PFSK-1 (cell line): ENCODE results near the gene PPP2R2C.

Source experiments
- POLR2AphosphoS5 ChIP-seq: IDR thresholded peaks from 2 replicates; pipeline ENCODE4 v1.6.1; 2012; ENCODE audit warnings: low read depth, mild to moderate bottlenecking, control low read depth, low read length, moderate library complexity
- SIN3A ChIP-seq: IDR thresholded peaks from 2 replicates; pipeline ENCODE4 v1.6.1; 2012; ENCODE audit warnings: mild to moderate bottlenecking, low read length, moderate library complexity, borderline replicate concordance; ENCODE audit not compliant: insufficient read depth

DNA sequence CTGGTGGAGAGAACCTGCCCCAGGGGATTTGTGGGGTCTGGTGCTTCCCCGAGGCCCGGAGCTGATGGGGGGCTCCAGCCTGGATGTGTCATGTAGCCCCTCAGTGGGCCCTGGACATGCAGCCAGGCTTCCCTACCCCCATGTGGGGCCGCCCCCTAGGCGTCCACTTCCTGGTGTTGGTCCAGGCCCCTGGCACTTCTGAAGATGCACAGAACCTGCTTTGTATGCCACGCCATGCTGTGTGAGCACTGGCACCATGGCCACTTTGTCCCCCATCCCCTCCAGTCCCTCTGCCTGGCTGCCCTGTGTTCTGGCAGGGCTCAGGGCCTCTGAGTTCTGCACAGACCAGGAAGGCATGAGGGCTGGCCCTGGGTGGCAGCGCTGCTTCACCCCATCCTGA is 173.6 kb downstream of the PPP2R2C start:
- TF ChIP-seq POLR2AphosphoS5: no peak
- no peak for TF ChIP-seq SIN3A
